T-helper 2 cell (primary cell): ENCODE data around the gene VPS35L.

Experiments
- DNase-seq, 5 experiments: peaks; one replicate each; pipeline versions ENCODE4 v3.0.0 to v3.0.0-alpha.2; 2012 to 2022

VPS35L gene

GRCh38 chr16:19595043-19595767 lies 39.7 kb downstream of the VPS35L start:
- DNase-seq, result no peak

- no peak for DNase-seq
Observed at GRCh38 chr16:19598805-19599510, 43.5 kb downstream of the VPS35L start.

- DNase-seq, result no peak
Observed at GRCh38 chr16:19599968-19600716, 44.6 kb downstream of the VPS35L start.

- DNase-seq, result peak in 2 of 5 experiments; percentile 6 to 43
Observed at GRCh38 chr16:19601083-19601976, 45.8 kb downstream of the VPS35L start.

- DNase-seq, result no peak
Observed at GRCh38 chr16:19604911-19605310, 49.4 kb downstream of the VPS35L start.

GRCh38 chr16:19605701-19606100 lies 50.2 kb downstream of the VPS35L start:
- no peak for DNase-seq

GRCh38 chr16:19607616-19608280 lies 52.2 kb downstream of the VPS35L start:
- no peak for DNase-seq

- DNase-seq, result peak in 1 of 5 experiments; percentile 6
Observed at GRCh38 chr16:19609359-19609758, 53.9 kb downstream of the VPS35L start.

- no peak for DNase-seq
Observed at GRCh38 chr16:19610200-19610599, 54.7 kb downstream of the VPS35L start.

- DNase-seq, result no peak
Observed at GRCh38 chr16:19613834-19614233, 58.3 kb downstream of the VPS35L start.

- no peak for DNase-seq
Observed at GRCh38 chr16:19616241-19616640, 60.7 kb downstream of the VPS35L start.

- DNase-seq, result no peak
Observed at GRCh38 chr16:19618876-19619275, 63.4 kb downstream of the VPS35L start.

GRCh38 chr16:19621445-19621844 lies 65.9 kb downstream of the VPS35L start:
- peak in 1 of 5 experiments; percentile 6 for DNase-seq

GRCh38 chr16:19625039-19625438 lies 69.5 kb downstream of the VPS35L start:
- DNase-seq, result no peak

- no peak for DNase-seq
Observed at GRCh38 chr16:19636436-19637267, 81.1 kb downstream of the VPS35L start.

GRCh38 chr16:19639986-19640421 lies 84.5 kb downstream of the VPS35L start:
- peak in 3 of 5 experiments; percentile 4 to 88 (median 33) for DNase-seq

- no peak for DNase-seq
Observed at GRCh38 chr16:19642501-19642900, 87.0 kb downstream of the VPS35L start.

GRCh38 chr16:19644877-19645276 lies 89.4 kb downstream of the VPS35L start:
- DNase-seq, result no peak

GRCh38 chr16:19645557-19645981 lies 90.1 kb downstream of the VPS35L start:
- no peak for DNase-seq

- no peak for DNase-seq
Observed at GRCh38 chr16:19649980-19650379, 94.5 kb downstream of the VPS35L start.

- DNase-seq, result no peak
Observed at GRCh38 chr16:19654147-19654546, 98.6 kb downstream of the VPS35L start.
